Liver (tissue), 9 donors: ENCODE results near the gene ENTPD1. TPM values are rescaled to one million over a fixed set of nuclear protein-coding genes. Genes with fewer than 3 reads are reported as not detected.

ENCODE experiments used
- DNase-seq: peaks from one replicate; pipeline ENCODE4 v3.0.0-alpha.2; 2017; ENCODE audit warnings: low spot score
- H3K27ac ChIP-seq, 2 donors: one replicate each; pipeline ENCODE4 v1.7.0; 2013; ENCODE audit warnings: inconsistent platforms in 2 of 2, low read length in 2 of 2, control low read depth in 1 of 2, low read depth in 1 of 2, mild to moderate bottlenecking in 1 of 2
- H3K27me3 ChIP-seq, 4 donors: one replicate each; pipeline versions ENCODE4 v1.6.1 to v1.7.0; 2013; ENCODE audit warnings: low read length in 3 of 4, inconsistent platforms in 1 of 4, mild to moderate bottlenecking in 1 of 4, moderate library complexity in 1 of 4; ENCODE audit not compliant: control insufficient read depth in 4 of 4, insufficient read depth in 4 of 4
- H3K36me3 ChIP-seq, 4 donors: one replicate each; pipeline versions ENCODE4 v1.6.1 to v1.7.0; 2013; ENCODE audit warnings: low read length in 3 of 4, mild to moderate bottlenecking in 3 of 4, low read depth in 1 of 4, moderate library complexity in 1 of 4; ENCODE audit not compliant: control insufficient read depth in 4 of 4, insufficient read depth in 3 of 4
- H3K4me1 ChIP-seq, 4 donors: one replicate each; pipeline versions ENCODE4 v1.6.1 to v1.7.0; 2013; ENCODE audit warnings: low read length in 3 of 4, mild to moderate bottlenecking in 3 of 4, moderate library complexity in 1 of 4; ENCODE audit not compliant: control insufficient read depth in 4 of 4, insufficient read depth in 4 of 4
- H3K4me3 ChIP-seq, 3 donors: one replicate each; pipeline versions ENCODE4 v1.6.1 to v1.7.0; 2013; ENCODE audit warnings: low read length in 3 of 3, control low read depth in 1 of 3, low read depth in 1 of 3, mild to moderate bottlenecking in 1 of 3
- H3K9ac ChIP-seq, 2 donors: one replicate each; pipeline ENCODE4 v1.7.0; 2013; ENCODE audit warnings: low read length in 2 of 2, mild to moderate bottlenecking in 2 of 2, moderate library complexity in 2 of 2, control low read depth in 1 of 2, low read depth in 1 of 2
- H3K9me3 ChIP-seq, 4 donors: one replicate each; pipeline versions ENCODE4 v1.6.1 to v1.7.0; 2013; ENCODE audit warnings: low read length in 3 of 4; ENCODE audit not compliant: control insufficient read depth in 4 of 4
- FOXA1 ChIP-seq: IDR thresholded peaks from 2 replicates; pipeline ENCODE4 v1.6.1; 2016; ENCODE audit warnings: antibody characterized with exemption
- FOXA2 ChIP-seq: IDR thresholded peaks from 2 replicates; pipeline ENCODE4 v1.6.1; 2016; ENCODE audit warnings: antibody characterized with exemption
- GABPA ChIP-seq, 2 donors: IDR thresholded peaks in 1 of 2; conservative IDR thresholded peaks in 1 of 2; 2 replicates each; pipeline ENCODE4 v1.6.1; 2016; ENCODE audit warnings: antibody characterized with exemption in 2 of 2, mild to moderate bottlenecking in 1 of 2, moderate library complexity in 1 of 2
- HNF4A ChIP-seq, 2 donors: conservative IDR thresholded peaks; 2 replicates each; pipeline ENCODE4 v1.6.1; 2016; ENCODE audit warnings: antibody characterized with exemption in 2 of 2, mild to moderate bottlenecking in 2 of 2
- HNF4G ChIP-seq: IDR thresholded peaks from 2 replicates; pipeline ENCODE4 v1.6.1; 2016; ENCODE audit warnings: antibody characterized with exemption
- JUND ChIP-seq, 2 donors: IDR thresholded peaks; 2 replicates each; pipeline ENCODE4 v1.6.1; 2016; ENCODE audit warnings: antibody characterized with exemption in 2 of 2
- MAX ChIP-seq: IDR thresholded peaks from 2 replicates; pipeline ENCODE4 v1.6.1; 2016; ENCODE audit warnings: antibody characterized with exemption
- RAD21 ChIP-seq, 2 donors: IDR thresholded peaks; 2 replicates each; pipeline ENCODE4 v1.6.1; 2016; ENCODE audit warnings: antibody characterized with exemption in 2 of 2, mild to moderate bottlenecking in 2 of 2
- REST ChIP-seq: IDR thresholded peaks from 2 replicates; pipeline ENCODE4 v1.6.1; 2016; ENCODE audit warnings: antibody characterized with exemption, mild to moderate bottlenecking
- RXRA ChIP-seq, 2 donors: IDR thresholded peaks; 2 replicates each; pipeline ENCODE4 v1.6.1; 2017 to 2018; ENCODE audit warnings: antibody characterized with exemption in 2 of 2, mild to moderate bottlenecking in 1 of 2
- SP1 ChIP-seq: IDR thresholded peaks from 2 replicates; pipeline ENCODE4 v1.6.1; 2018; ENCODE audit warnings: antibody characterized with exemption, mild to moderate bottlenecking
- TAF1 ChIP-seq: conservative IDR thresholded peaks from 2 replicates; pipeline ENCODE4 v1.6.1; 2016; ENCODE audit warnings: antibody characterized with exemption, mild to moderate bottlenecking
- YY1 ChIP-seq: IDR thresholded peaks from 2 replicates; pipeline ENCODE4 v1.6.1; 2016; ENCODE audit warnings: antibody characterized with exemption, mild to moderate bottlenecking
- ZBTB33 ChIP-seq: IDR thresholded peaks from 2 replicates; pipeline ENCODE4 v1.6.1; 2016; ENCODE audit warnings: antibody characterized with exemption
- WGBS: extraction: QIAGEN DNeasy Blood & Tissue Kit; methylation state at CpG from one replicate; pipeline ENCODE4 v1.1.7; 2013; 5-methylcytosine and 5-hydroxymethylcytosine counted together
- polyA plus RNA-seq, 2 donors: library from polyadenylated mRNA; stranded (reverse) in 1 of 2; unstranded in 1 of 2; fragments of 200-250 nt in 1 of 2; fragments of >200 nt in 1 of 2; fragmentation: Nextera tagmentation in 1 of 2; extraction: Ambion mirVana in 1 of 2; gene quantifications; one replicate each; pipeline versions ENCODE4 v1.2.1 to v1.2.3, GENCODE V29; 2013 to 2015
- total RNA-seq, 2 donors: library from RNA; depleted of rRNA; stranded (reverse); fragments of >200 nt; gene quantifications; one replicate each; pipeline ENCODE4 v1.2.3, GENCODE V29; 2014
- TF ChIP-seq, protein P1 (sequence below): IDR thresholded peaks from 2 replicates; pipeline ENCODE4 v1.6.1; 2016; ENCODE audit warnings: antibody characterized with exemption
- TF ChIP-seq, protein P2 (sequence below): fragments of 150-350 bp; IDR thresholded peaks from 2 replicates; pipeline ENCODE4 v1.5.1; 2017; ENCODE audit warnings: improper control_type of control experiment, low read depth, low read length; ENCODE audit not compliant: missing input control
- donor health status: healthy.
- donor health status: healthy.
- donor health status: healthy.
- donor health status: healthy.
- donor health status: healthy.

ENTPD1 gene
- total and polyA plus RNA-seq, 4 donors, result 2.1 to 8.0 (median 4.3) TPM

GRCh38 chr10:95877881-95878280 is 121.9 kb downstream of the ENTPD1 start:
- no peaks in the 10 kb centered on the region for H3K27me3 ChIP-seq
- peaks cover 0 to 3% (median 0%) of the 10 kb centered on the region in 4 donors for H3K36me3 ChIP-seq
- no peaks in the 10 kb centered on the region for H3K9me3 ChIP-seq
- H3K9ac ChIP-seq, result no peak overlapping the region
- H3K4me1 ChIP-seq, result no peaks in the 10 kb centered on the region
- no peak overlapping the region for H3K27ac ChIP-seq
- no peak overlapping the region for H3K4me3 ChIP-seq
- no peak for DNase-seq
- no peak for TF ChIP-seq REST
- no peak for TF ChIP-seq MAX
- no peak for TF ChIP-seq TAF1
- TF ChIP-seq, protein P1, sequence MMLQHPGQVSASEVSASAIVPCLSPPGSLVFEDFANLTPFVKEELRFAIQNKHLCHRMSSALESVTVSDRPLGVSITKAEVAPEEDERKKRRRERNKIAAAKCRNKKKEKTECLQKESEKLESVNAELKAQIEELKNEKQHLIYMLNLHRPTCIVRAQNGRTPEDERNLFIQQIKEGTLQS, result no peak
- no peak for TF ChIP-seq GABPA (IDR thresholded peaks at IDR 0.05 in 1 of 2, conservative IDR thresholded peaks at IDR 0.05 in 1 of 2)
- TF ChIP-seq HNF4G, result no peak
- TF ChIP-seq RAD21 (IDR thresholded peaks at IDR 0.05), result no peak
- TF ChIP-seq SP1, result no peak
- no peak for TF ChIP-seq HNF4A (conservative IDR thresholded peaks at IDR 0.05)
- no peak for TF ChIP-seq RXRA (IDR thresholded peaks at IDR 0.05)

DNA sequence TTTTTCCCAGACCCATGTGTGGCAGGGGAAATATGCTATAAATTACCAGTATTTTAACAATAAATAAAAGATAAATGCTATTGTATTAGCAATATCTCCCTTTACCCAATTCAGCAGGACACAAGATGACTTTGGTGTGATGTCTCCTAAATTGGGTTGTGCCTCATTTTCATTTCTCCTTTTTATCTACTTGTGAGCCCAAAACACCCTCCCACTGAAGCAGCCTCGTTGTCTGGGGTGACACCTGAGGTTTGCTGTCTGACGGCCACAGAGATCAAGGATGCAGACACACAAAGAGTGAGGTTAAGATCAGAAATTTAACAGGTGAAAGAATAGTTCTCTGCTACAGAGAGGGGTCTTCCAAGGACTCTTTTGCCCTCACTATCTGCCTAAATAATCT is 124.7 kb downstream of the ENTPD1 start:
- no peak overlapping the region for H3K27ac ChIP-seq
- no peaks in the 10 kb centered on the region for H3K27me3 ChIP-seq
- H3K4me3 ChIP-seq, result no peak overlapping the region
- H3K9me3 ChIP-seq, result no peaks in the 10 kb centered on the region
- 88% methylated on average over 2 of the region's 2 CpGs for WGBS
- H3K9ac ChIP-seq, result no peak overlapping the region
- DNase-seq, result no peak
- H3K36me3 ChIP-seq, result no peaks in the 10 kb centered on the region
- no peaks in the 10 kb centered on the region for H3K4me1 ChIP-seq
- no peak for TF ChIP-seq RXRA (IDR thresholded peaks at IDR 0.05)
- TF ChIP-seq RAD21 (IDR thresholded peaks at IDR 0.05), result no peak
- TF ChIP-seq GABPA (IDR thresholded peaks at IDR 0.05 in 1 of 2, conservative IDR thresholded peaks at IDR 0.05 in 1 of 2), result no peak
- TF ChIP-seq ZBTB33, result no peak
- TF ChIP-seq HNF4A (conservative IDR thresholded peaks at IDR 0.05), result no peak
- TF ChIP-seq, protein P1, result no peak

- H3K36me3 ChIP-seq, result no peaks in the 10 kb centered on the region
- H3K4me3 ChIP-seq, result no peak overlapping the region
- no peaks in the 10 kb centered on the region for H3K9me3 ChIP-seq
- no peak for DNase-seq
- H3K9ac ChIP-seq, result no peak overlapping the region
- no peaks in the 10 kb centered on the region for H3K27me3 ChIP-seq
- no peaks in the 10 kb centered on the region for H3K4me1 ChIP-seq
- H3K27ac ChIP-seq, result no peak overlapping the region
- TF ChIP-seq RAD21 (IDR thresholded peaks at IDR 0.05) (no peak), ZBTB33 (no peak), MAX (no peak), FOXA1 (no peak), YY1 (no peak), SP1 (no peak), JUND (IDR thresholded peaks at IDR 0.05) (no peak), FOXA2 (no peak), GABPA (IDR thresholded peaks at IDR 0.05 in 1 of 2, conservative IDR thresholded peaks at IDR 0.05 in 1 of 2) (no peak), RXRA (IDR thresholded peaks at IDR 0.05) (no peak)
- TF ChIP-seq, protein P2, sequence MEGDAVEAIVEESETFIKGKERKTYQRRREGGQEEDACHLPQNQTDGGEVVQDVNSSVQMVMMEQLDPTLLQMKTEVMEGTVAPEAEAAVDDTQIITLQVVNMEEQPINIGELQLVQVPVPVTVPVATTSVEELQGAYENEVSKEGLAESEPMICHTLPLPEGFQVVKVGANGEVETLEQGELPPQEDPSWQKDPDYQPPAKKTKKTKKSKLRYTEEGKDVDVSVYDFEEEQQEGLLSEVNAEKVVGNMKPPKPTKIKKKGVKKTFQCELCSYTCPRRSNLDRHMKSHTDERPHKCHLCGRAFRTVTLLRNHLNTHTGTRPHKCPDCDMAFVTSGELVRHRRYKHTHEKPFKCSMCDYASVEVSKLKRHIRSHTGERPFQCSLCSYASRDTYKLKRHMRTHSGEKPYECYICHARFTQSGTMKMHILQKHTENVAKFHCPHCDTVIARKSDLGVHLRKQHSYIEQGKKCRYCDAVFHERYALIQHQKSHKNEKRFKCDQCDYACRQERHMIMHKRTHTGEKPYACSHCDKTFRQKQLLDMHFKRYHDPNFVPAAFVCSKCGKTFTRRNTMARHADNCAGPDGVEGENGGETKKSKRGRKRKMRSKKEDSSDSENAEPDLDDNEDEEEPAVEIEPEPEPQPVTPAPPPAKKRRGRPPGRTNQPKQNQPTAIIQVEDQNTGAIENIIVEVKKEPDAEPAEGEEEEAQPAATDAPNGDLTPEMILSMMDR, result no peak
- TF ChIP-seq, protein P1, result no peak
Measured at GRCh38 chr10:95881316-95881715, 125.4 kb downstream of the ENTPD1 start.
